Measurements from ENCODE around the gene CCDC192. TPM values are rescaled to one million over a fixed set of nuclear protein-coding genes. Genes with fewer than 3 reads are reported as not detected.

The CCDC192 gene
- total RNA-seq, 2 experiments from 2014 or later = not detected

GRCh38 chr5:127769386-127769785 is 66.2 kb downstream of the CCDC192 start:
- Histone ChIP-seq H3K36me3 (ENCODE audit: insufficient read depth, low read length) (no peaks in the 10 kb centered on the region), H3K9me3 (ENCODE audit: control insufficient read depth in 1 of 2, insufficient read depth in 1 of 2, low read length in 2 of 2) (no peaks in the 10 kb centered on the region), H3K4me3 (ENCODE audit: low read length) (no peak overlapping the region), H3K4me1 (ENCODE audit: insufficient read depth, low read length) (no peaks in the 10 kb centered on the region), H3K27me3 (ENCODE audit: control insufficient read depth in 1 of 2, insufficient read depth in 2 of 2, low read length in 2 of 2) (no peaks in the 10 kb centered on the region), H3K27ac (ENCODE audit: low read depth in 1 of 2, low read length in 2 of 2) (no peak overlapping the region)
- H3K27me3 Mint-ChIP-seq = peaks cover 27% of the 10 kb centered on the region
- CTCF ChIA-PET = interaction anchor here (1.1 kb wide), 1 partner anchor 96 kb away, joined by 3 read pairs; no protein-coding TSS in a partner anchor
- H3K9me3 Mint-ChIP-seq = no peaks in the 10 kb centered on the region
- H3K27ac Mint-ChIP-seq = no peak overlapping the region
- intact Hi-C loops (cut with DNase I, micrococcal nuclease) = no loop called here
- DNase-seq (no peak), ATAC-seq (ENCODE audit: poor library complexity) (no peak)
- TF ChIP-seq CTCF (IDR thresholded peaks at IDR 0.05) = no peak
- POLR2A ChIA-PET = no interaction called here
- no peaks in the 10 kb centered on the region for H3K36me3 Mint-ChIP-seq (ENCODE audit: low read depth)
- H3K4me3 Mint-ChIP-seq = no peak overlapping the region
- no peaks in the 10 kb centered on the region for H3K4me1 Mint-ChIP-seq (ENCODE audit: low read depth)

- no peak for TF ChIP-seq CTCF (IDR thresholded peaks at IDR 0.05)
- H3K4me1 ChIP-seq (ENCODE audit: insufficient read depth, low read length) = no peaks in the 10 kb centered on the region
- Mint-ChIP-seq H3K27ac (no peak overlapping the region), H3K36me3 (ENCODE audit: low read depth) (no peaks in the 10 kb centered on the region), H3K4me1 (ENCODE audit: low read depth) (no peaks in the 10 kb centered on the region), H3K9me3 (no peaks in the 10 kb centered on the region), H3K27me3 (peaks cover 31% of the 10 kb centered on the region), H3K4me3 (no peak overlapping the region)
- ChIA-PET CTCF (interaction anchor here (1.1 kb wide), 1 partner anchor 95 kb away, joined by 3 read pairs; no protein-coding TSS in a partner anchor), POLR2A (no interaction called here)
- DNase-seq (no peak), ATAC-seq (ENCODE audit: poor library complexity) (no peak)
- H3K9me3 ChIP-seq (ENCODE audit: control insufficient read depth in 1 of 2, insufficient read depth in 1 of 2, low read length in 2 of 2) = no peaks in the 10 kb centered on the region
- no peak overlapping the region for H3K4me3 ChIP-seq (ENCODE audit: low read length)
- H3K36me3 ChIP-seq (ENCODE audit: insufficient read depth, low read length) = no peaks in the 10 kb centered on the region
- no peak overlapping the region for H3K27ac ChIP-seq (ENCODE audit: low read depth in 1 of 2, low read length in 2 of 2)
- intact Hi-C loops (cut with DNase I, micrococcal nuclease) = no loop called here
- H3K27me3 ChIP-seq (ENCODE audit: control insufficient read depth in 1 of 2, insufficient read depth in 2 of 2, low read length in 2 of 2) = no peaks in the 10 kb centered on the region
Measured at GRCh38 chr5:127770272-127770671, 67.1 kb downstream of the CCDC192 start.

- H3K4me1 Mint-ChIP-seq (ENCODE audit: low read depth) = no peaks in the 10 kb centered on the region
- POLR2A ChIA-PET = no interaction called here
- Histone ChIP-seq H3K4me1 (ENCODE audit: insufficient read depth, low read length) (no peaks in the 10 kb centered on the region), H3K4me3 (ENCODE audit: low read length) (no peak overlapping the region), H3K9me3 (ENCODE audit: control insufficient read depth in 1 of 2, insufficient read depth in 1 of 2, low read length in 2 of 2) (no peaks in the 10 kb centered on the region), H3K27me3 (ENCODE audit: control insufficient read depth in 1 of 2, insufficient read depth in 2 of 2, low read length in 2 of 2) (no peaks in the 10 kb centered on the region), H3K27ac (ENCODE audit: low read depth in 1 of 2, low read length in 2 of 2) (no peak overlapping the region), H3K36me3 (ENCODE audit: insufficient read depth, low read length) (no peaks in the 10 kb centered on the region)
- DNase-seq (no peak), ATAC-seq (ENCODE audit: poor library complexity) (no peak)
- peaks cover 31% of the 10 kb centered on the region for H3K27me3 Mint-ChIP-seq
- CTCF ChIA-PET = no interaction called here
- H3K9me3 Mint-ChIP-seq = peaks cover 3% of the 10 kb centered on the region
- H3K36me3 Mint-ChIP-seq (ENCODE audit: low read depth) = no peaks in the 10 kb centered on the region
- H3K27ac Mint-ChIP-seq = no peak overlapping the region
- TF ChIP-seq CTCF (IDR thresholded peaks at IDR 0.05) = no peak
- H3K4me3 Mint-ChIP-seq = no peak overlapping the region
- intact Hi-C loops (cut with DNase I, micrococcal nuclease) = no loop called here
Measured at GRCh38 chr5:127772531-127772930, 69.3 kb downstream of the CCDC192 start.

Measured in CD4-positive, alpha-beta T cell (primary cell).